ENCODE data around the gene CLEC4E. TPM values are rescaled to one million over a fixed set of nuclear protein-coding genes. Genes with fewer than 3 reads are reported as not detected.

CLEC4E gene
- polyA plus RNA-seq, 3 donors = 50.8 to 218 (median 126) TPM

- peaks cover 9 to 13% of the 10 kb centered on the region in 2 donors for H3K4me1 ChIP-seq (ENCODE audit: control insufficient read depth in 1 of 2, insufficient read depth in 2 of 2, low read length in 2 of 2)
- 100% methylated on average over 1 of the region's 7 CpGs for WGBS (ENCODE audit: insufficient coverage)
- intact Hi-C loops (cut with micrococcal nuclease) = loop anchor here in 1 of 2 donors (5.0 kb wide), 1 partner anchor 37 kb away; no protein-coding TSS in a partner anchor
- DNase-seq = peak in 1 of 3 donors; percentile 46
- H3K4me3 ChIP-seq (replicated peaks in 1 of 3; ENCODE audit: low read depth in 2 of 3, low read length in 3 of 3) = no peak overlapping the region
- H2AFZ ChIP-seq (ENCODE audit: insufficient read depth, low read depth, low read length, poor library complexity, severe bottlenecking) = no peak overlapping the region
- no peaks in the 10 kb centered on the region for H3K9me3 ChIP-seq (replicated peaks in 1 of 2; ENCODE audit: control insufficient read depth in 1 of 2, insufficient read depth in 1 of 2, low read length in 2 of 2)
- H3K36me3 ChIP-seq (replicated peaks in 1 of 2; ENCODE audit: control insufficient read depth in 1 of 2, insufficient read depth in 2 of 2, low read length in 2 of 2) = no peaks in the 10 kb centered on the region
- H3K4me1 Mint-ChIP-seq = peaks cover 18% of the 10 kb centered on the region
- H3K9ac ChIP-seq (ENCODE audit: insufficient read depth, low read length, poor library complexity, severe bottlenecking) = no peak overlapping the region
- peaks cover 0 to 2% (median 0%) of the 10 kb centered on the region in 7 donors for H3K9me3 Mint-ChIP-seq
- H3K4me2 ChIP-seq (replicated peaks; ENCODE audit: extremely low read depth, low read length, poor library complexity, severe bottlenecking) = no peak overlapping the region
- H3K27ac ChIP-seq (ENCODE audit: low read depth in 1 of 2, low read length in 2 of 2) = peak overlapping the region in 1 of 2 donors; percentile 16
- no peaks in the 10 kb centered on the region for H3K79me2 ChIP-seq (ENCODE audit: insufficient read depth, low read length)
- H3K27me3 Mint-ChIP-seq (ENCODE audit: low read depth in 3 of 3) = peaks cover 0 to 2% (median 0%) of the 10 kb centered on the region in 3 donors
- no peak for TF ChIP-seq CTCF (IDR thresholded peaks at IDR 0.05)
- no peak overlapping the region for H3K4me3 Mint-ChIP-seq
- H4K20me1 ChIP-seq (ENCODE audit: insufficient read depth, low read length) = no peaks in the 10 kb centered on the region
- H3K27me3 ChIP-seq (ENCODE audit: control insufficient read depth in 2 of 2, insufficient read depth in 2 of 2, low read length in 2 of 2) = no peaks in the 10 kb centered on the region
- no peaks in the 10 kb centered on the region for H3K36me3 Mint-ChIP-seq
- H3K27ac Mint-ChIP-seq = peak overlapping the region; percentile 34 to 90 (median 83)
These were observed 43.3 kb upstream of the CLEC4E start for GRCh38 chr12:8584004-8584403.

GRCh38 chr12:8581098-8581784 is 40.5 kb upstream of the CLEC4E start:
- no peak overlapping the region for H3K4me3 ChIP-seq (replicated peaks in 1 of 3; ENCODE audit: low read depth in 2 of 3, low read length in 3 of 3)
- no peaks in the 10 kb centered on the region for H3K9me3 ChIP-seq (replicated peaks in 1 of 2; ENCODE audit: control insufficient read depth in 1 of 2, insufficient read depth in 1 of 2, low read length in 2 of 2)
- peaks cover 9 to 18% of the 10 kb centered on the region in 2 donors for H3K4me1 ChIP-seq (ENCODE audit: control insufficient read depth in 1 of 2, insufficient read depth in 2 of 2, low read length in 2 of 2)
- no peak for TF ChIP-seq CTCF (IDR thresholded peaks at IDR 0.05)
- H3K4me2 ChIP-seq (replicated peaks; ENCODE audit: extremely low read depth, low read length, poor library complexity, severe bottlenecking) = no peak overlapping the region
- H3K4me3 Mint-ChIP-seq = no peak overlapping the region
- H2AFZ ChIP-seq (ENCODE audit: insufficient read depth, low read depth, low read length, poor library complexity, severe bottlenecking) = no peak overlapping the region
- no peaks in the 10 kb centered on the region for H3K9me3 Mint-ChIP-seq
- no peak overlapping the region for H3K27ac Mint-ChIP-seq
- H3K27me3 Mint-ChIP-seq (ENCODE audit: low read depth in 3 of 3) = peaks cover 0 to 2% (median 2%) of the 10 kb centered on the region in 3 donors
- no peaks in the 10 kb centered on the region for H3K79me2 ChIP-seq (ENCODE audit: insufficient read depth, low read length)
- H4K20me1 ChIP-seq (ENCODE audit: insufficient read depth, low read length) = no peaks in the 10 kb centered on the region
- 63% methylated on average over 2 of the region's 9 CpGs for WGBS (ENCODE audit: insufficient coverage)
- H3K36me3 Mint-ChIP-seq = no peaks in the 10 kb centered on the region
- no peaks in the 10 kb centered on the region for H3K36me3 ChIP-seq (replicated peaks in 1 of 2; ENCODE audit: control insufficient read depth in 1 of 2, insufficient read depth in 2 of 2, low read length in 2 of 2)
- intact Hi-C loops (cut with micrococcal nuclease) = loop anchor here in 1 of 2 donors (5.0 kb wide), 1 partner anchor 34 kb away; no protein-coding TSS in a partner anchor
- no peak overlapping the region for H3K27ac ChIP-seq (ENCODE audit: low read depth in 1 of 2, low read length in 2 of 2)
- H3K4me1 Mint-ChIP-seq = peaks cover 22% of the 10 kb centered on the region
- H3K27me3 ChIP-seq (ENCODE audit: control insufficient read depth in 2 of 2, insufficient read depth in 2 of 2, low read length in 2 of 2) = no peaks in the 10 kb centered on the region
- no peak for DNase-seq
- H3K9ac ChIP-seq (ENCODE audit: insufficient read depth, low read length, poor library complexity, severe bottlenecking) = no peak overlapping the region

All from CD14-positive monocyte (primary cell).